HG02981 (cell line): ENCODE results near the gene IGSF22.

ENCODE experiments used
- ATAC-seq: cut with Tn5 transposase; IDR thresholded peaks from one replicate; pipeline ENCODE4 v1.9.1; 2021; ENCODE audit warnings: mild to moderate bottlenecking, moderate library complexity; ENCODE audit not compliant: unreplicated experiment

Gene IGSF22

DNA sequence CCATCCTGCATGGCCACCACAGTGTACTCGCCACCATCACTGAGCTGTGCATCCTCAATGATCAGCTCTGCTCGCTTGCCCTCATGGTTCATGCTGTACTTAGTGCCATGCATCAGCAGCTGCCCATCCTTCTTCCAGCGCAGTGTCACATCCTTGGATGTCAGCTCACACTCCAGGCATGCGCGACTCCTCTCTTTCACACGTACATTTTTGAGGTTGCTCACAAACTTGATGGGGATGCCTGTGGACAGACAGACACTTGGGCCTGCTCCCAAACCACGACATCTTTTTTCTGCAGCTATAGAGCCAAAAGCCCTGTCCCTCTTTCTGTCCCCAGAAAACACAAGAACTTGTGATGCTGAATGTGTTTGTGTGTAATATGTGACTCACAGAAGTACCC, 10.5 kb downstream of the IGSF22 start:
- ATAC-seq = no peak

DNA sequence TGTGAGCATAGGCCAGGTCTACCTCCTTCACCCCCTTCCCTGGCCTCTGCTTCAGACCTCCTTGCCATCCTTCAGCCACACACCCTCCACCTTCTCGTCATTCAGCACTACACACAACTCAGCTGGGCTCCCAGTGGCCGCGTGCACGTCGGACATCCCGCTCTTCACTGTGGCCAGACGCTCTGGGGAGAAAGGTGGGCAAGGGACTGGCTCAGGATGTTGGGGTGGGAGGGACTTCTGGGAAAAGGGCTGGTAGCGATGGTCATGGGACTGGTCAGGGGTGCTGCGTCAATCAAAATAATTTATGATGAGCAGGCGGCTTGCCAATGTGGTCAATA, 11.6 kb downstream of the IGSF22 start:
- ATAC-seq = no peak

DNA sequence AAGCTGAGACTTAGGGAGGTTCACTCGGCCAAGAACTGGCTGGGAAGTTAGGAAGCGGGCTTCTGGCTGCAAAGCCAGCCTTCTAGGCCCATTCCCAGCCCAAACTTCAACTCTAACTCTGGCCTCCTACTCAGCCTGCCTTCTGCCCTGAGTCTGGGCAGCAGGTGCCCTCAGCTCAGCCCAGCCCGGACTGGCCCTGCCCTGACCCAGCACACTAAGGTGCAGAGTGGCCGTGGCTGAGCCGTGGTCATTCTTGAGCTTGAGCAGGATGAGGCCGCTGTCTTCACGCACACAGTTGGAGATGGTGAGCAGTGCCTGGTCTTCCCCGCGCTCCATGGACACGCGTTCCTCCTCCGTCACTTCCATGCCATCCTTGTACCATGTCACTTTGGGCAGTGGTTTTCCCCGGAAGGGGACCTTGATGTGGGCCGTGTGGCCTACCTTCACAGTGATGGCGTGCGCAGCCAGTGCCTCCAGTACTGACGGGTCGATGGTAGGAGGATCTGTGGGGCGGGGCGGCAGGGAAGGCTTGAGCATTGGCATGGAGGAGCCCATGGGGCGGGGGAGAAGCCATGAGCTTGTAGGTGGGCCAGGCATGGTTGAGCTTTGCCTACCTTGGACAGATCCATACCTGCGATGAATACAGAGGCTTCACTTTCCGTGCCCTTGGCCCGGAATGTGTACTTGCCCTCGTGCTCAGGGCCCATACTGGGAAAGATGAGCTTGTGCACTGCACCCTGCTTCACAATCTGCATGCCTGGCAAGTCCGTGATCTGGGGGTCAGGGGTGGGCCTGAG, 12.1 kb downstream of the IGSF22 start:
- ATAC-seq = no peak

DNA sequence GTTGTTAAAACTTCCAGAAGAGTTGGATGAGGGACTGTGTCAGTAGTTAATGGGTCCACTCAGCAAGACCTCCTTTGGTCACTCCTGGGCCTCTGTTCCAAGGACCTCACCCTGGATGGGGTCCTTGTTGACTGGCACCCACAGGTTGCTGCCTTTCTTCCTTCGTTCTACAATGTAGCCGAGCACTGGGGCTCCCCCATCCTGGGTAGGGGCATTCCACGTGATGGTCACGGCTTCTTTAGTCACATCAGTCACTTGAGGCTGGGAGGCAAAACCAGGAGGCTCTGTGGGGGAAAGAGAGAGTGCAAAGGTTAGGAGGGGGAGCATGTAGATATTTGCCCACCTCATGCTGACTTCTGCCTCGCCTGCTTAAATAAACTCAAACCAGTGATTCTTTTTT, 15.4 kb downstream of the IGSF22 start:
- no peak for ATAC-seq

DNA sequence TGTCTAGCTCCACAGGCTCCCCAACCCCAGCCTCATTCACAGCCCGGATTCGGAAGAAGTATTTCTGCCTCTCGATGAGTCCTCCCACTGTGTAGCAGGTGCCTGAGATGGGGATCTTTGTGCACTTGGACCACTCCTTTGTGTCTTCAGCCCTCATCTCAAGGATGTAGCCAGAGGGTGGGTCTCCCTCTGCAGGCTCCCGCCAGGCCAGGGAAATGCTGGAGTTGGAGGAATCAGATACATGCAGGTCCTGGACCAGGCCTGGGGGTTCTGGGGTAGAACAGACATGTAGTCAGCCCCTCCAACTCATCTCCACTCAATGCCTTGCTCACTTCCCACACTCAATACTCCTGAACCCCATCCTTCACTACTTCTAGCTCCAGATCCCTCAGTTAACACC, 16.6 kb downstream of the IGSF22 start:
- ATAC-seq = no peak

DNA sequence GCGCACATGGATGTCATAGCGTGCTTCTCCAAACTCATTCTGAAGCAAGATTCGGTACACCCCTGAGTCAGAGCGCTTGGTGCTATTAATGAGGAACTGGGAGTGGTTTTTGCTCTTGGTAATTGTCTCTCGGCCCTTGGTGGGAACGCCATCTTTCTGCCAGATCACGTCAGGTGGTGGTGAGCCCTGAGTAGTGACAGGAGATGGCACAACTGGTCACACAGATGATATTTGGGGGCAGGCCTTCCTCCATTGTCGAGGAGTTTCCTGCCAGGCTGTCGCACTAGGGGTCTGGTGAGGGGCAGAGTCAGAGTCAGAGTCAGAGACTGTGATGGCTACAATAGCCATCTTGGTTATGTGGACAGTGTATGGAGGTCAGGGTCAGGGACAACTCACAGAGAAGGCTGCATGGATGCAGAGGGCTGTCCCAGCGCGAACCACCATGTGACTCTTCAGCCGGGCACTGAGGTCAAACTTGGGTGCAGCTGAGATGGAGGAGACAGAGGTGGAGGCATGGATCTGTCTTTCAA, 18.1 kb downstream of the IGSF22 start:
- ATAC-seq = no peak

DNA sequence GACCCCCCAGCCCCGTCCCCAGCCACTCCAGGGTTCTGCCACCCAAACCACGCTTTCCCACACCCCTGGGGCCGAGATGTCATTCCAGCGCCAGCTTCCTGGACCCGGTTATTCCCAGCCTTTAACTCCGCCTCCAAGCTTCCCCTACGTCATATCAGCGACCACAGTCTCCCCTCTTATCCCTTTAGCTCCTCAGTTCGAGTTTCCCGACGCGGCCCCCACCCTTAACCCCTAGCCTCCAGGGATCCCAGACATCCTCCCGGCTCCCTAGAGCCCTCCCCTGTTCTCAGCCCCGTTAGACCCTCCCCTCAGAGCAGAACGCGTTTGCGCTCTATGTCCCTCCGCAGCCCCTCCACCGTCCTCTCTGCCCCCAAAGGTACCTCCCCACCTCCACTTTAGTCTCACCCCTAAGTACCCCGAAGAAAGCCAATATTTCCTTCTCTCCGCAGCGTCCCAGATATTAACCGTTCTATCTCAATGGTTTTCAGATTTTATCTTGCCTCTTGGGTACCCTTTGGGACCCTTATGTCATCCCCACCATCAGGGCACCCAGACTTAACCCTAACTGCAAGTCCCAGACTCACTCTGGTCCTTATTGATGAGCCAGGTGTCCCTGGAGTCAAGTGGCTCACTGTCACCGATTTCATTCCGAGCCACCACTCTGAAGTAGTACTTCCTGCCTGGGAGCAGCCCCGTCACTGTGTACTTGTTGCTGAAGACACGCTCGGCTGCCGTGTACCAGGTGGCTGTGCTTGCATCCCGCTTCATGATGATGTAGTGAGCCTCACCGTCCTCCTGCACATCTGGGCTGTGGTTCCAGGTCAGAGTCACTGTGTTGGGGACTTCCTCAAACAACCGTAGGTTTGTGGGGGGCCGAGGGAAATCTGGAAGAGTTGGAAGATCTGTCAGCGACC, 19.4 kb downstream of the IGSF22 start:
- ATAC-seq = peak; percentile 62

DNA sequence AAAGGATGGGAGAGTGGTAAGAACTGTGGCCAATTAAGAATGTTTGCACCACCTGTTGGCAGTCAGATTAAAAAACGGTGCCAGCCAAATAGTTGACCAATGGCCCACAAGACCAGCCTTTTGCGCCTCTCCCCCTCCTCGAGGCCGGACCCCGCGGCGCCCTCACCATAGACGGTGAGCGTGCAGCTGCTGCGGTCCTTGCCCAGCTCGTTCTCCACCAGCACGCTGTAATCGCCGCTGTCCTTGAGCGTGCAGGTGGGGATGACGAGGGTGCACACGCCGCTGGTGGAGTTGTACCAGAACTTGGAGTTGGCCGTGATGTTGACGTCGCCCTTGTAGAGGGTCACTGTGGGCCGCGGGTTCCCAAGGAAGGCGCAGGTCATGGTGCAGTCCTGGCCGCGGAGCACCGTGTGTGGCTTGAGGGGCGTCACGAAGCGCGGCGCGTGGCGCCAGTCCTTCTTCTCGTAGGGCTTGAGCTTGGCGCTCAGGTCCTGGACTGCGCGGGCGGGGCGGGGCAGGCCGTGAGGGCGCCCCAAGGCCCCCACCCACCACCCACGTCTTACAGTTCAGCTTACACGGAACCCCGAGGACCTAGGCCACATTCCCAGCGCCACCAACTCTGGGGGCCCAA, 20.2 kb downstream of the IGSF22 start:
- ATAC-seq = no peak

DNA sequence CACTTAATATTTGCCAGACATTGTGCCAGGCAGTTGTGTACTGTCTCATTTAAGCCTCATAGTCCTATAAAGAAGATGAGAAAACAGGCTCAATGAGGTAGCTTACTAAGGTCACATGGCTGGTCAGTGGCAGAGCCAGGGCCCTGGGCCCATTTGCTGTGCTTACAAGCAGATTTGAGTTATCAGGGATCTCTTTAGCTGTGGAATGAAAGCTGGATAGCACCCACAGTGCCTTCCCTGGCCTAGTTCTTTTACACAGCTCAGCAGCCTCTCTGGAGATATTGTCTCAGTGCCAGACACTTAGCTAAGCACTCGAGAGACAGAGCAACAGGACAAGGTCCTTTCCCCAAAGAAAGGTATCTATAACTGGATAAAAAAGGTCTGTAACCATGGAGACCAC, 21.3 kb downstream of the IGSF22 start:
- ATAC-seq = no peak

DNA sequence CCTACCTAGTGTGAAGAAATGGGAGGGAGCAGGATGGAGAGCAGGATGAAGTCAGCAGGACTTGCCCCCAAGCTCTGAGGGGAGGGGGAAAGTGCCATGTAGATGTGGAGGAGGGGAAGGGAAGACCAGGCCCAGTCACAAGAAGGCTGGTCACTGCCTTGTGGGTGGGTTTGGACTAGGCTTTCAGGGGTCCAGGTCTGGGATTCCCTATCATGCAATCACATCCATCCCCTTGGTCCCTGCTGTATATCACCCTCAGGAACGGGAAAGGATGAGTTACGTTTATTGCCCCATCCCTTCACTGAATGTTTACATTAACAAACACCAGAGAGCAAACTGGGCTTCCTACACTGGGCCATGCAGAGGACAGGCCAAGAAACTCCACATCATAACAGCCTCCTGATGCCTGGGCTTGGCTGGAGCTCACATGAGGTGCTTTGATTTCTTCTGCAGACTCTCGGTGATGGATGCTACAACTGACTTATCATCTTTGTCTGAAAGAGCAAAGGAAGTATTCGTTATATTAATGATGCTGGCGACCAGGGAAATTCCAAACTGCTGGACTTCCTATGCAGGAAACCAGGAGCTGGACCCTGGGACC, 21.8 kb downstream of the IGSF22 start:
- ATAC-seq = no peak

DNA sequence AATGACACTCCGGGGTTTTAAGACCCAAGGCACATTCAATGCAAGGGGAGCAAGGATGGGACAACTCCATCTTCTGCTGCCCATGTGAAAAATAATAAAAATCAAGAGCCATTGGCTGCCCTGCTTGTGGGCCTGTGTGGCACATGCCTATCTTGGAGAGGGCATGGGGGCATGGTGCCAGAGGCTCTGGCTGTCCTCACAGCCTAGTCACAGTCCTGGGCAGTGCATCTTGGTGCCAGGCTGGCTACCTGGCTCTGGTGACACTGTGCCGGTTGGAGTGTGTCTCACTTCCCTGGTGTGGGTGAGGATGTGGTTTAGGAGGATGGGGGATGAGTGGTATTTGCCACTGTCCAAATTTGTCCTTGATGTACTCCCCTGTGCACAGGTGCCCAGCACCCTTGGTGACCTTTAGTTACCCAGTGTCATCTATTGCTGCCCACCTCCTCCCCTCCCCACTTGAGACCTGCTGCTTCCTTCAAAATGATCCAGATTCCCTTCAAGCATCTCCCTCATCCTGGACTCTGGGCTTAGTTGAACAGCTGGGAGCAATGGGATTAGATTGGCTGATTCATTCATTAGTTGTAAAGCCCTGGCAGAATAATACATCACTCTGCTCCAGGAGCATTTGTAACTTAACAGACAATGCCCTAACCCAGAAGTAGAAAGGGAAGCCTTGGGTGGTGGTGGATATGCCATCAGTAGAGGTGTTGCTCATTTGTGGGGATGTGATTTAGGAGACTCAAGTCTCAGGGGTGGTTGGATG, 22.8 kb downstream of the IGSF22 start:
- ATAC-seq = no peak

DNA sequence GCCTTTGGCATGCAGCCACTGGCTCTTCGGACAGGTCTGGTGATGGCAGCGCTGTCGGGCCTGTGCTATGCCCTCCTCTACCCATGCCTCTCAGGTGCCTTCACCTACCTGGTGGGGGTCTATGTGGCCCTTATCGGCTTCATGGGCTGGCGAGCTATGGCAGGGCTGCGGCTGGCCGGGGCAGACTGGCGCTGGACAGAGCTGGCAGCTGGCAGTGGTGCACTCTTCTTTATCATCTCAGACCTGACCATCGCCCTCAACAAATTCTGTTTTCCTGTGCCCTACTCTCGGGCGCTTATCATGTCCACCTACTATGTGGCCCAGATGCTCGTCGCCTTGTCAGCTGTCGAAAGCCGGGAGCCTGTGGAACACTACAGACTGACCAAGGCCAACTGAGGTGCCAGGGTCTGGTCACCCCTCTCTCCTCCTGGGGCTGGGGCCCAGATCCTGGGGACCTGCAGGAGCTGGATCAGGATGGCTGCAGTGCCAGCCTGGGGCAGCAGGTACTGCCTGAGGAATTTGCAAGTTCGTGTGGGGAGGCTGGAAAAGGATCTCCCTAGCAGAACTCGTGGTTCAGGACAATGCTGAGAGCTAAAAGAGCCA, 24.3 kb downstream of the IGSF22 start:
- no peak for ATAC-seq

DNA sequence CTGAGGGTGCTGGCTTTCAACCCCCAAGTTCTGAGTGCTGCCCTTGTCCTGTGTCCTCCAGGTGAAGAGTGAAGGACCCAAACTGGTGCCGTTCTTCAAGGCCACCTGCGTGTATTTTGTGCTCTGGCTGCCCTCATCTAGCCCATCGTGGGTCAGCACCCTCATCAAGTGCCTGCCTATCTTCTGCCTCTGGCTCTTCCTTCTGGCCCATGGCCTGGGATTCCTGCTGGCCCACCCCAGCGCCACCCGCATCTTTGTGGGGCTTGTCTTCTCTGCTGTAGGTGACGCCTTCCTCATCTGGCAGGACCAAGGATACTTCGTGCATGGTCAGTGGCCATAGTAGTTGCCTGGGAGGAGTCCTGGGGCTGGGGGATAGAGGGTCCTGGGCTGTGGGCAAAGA, 25.1 kb downstream of the IGSF22 start:
- no peak for ATAC-seq

DNA sequence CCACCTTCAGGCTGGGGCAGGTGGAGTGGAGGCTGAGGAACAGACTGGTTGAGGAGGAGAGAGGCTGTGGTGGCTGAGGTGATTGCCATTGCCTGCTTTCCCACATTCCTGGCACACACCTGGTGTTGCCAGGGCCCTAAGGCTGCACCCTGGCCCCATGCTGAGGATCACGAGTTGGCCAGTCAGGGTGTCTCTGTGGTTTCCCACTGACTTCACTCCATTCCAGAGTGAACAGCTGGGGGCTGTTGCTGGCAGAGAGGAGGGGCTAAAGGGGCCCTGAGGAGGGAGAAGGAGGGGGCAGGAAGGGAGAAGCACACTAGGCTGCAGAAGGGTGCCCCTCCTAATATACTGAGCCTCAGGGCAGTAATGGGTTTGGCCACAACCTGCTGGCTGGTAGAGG, 25.6 kb downstream of the IGSF22 start:
- no peak for ATAC-seq

DNA sequence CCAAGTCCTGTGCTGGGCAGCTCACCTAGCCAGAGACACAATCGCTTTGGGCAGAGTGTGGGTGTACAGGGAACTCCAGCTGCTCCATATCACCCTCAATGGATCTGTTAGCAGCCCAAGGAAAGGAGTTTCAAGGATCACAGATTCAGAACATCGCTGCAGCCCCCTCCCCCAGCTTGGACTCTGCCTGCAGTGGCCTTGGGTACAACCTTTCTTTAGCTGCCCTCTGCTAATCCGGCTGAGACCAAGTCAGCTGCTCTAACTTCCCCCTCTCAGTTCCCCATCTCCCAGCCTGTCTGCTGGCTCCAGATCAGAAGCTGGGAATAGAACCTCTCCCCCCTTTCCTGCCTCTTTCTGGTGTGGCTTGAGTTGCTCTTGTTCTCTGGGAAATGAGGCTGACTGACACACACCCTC, 26.1 kb downstream of the IGSF22 start:
- no peak for ATAC-seq

DNA sequence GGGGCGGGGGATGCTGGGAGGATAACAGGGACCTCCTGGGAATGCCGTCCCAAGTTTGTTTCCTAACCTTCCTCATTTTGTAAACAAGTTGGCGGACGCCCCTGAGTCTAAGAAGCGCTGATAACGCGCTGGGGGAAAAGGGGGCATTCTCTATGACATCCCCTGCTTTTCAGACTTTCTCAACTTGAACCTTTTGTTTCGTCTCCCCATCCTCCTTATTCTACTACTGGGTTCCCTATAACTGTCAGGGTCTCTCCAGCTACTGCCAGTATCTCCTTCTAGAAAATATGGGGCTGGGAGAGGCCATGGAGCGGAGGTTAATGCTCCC, 26.8 kb downstream of the IGSF22 start:
- ATAC-seq = no peak

DNA sequence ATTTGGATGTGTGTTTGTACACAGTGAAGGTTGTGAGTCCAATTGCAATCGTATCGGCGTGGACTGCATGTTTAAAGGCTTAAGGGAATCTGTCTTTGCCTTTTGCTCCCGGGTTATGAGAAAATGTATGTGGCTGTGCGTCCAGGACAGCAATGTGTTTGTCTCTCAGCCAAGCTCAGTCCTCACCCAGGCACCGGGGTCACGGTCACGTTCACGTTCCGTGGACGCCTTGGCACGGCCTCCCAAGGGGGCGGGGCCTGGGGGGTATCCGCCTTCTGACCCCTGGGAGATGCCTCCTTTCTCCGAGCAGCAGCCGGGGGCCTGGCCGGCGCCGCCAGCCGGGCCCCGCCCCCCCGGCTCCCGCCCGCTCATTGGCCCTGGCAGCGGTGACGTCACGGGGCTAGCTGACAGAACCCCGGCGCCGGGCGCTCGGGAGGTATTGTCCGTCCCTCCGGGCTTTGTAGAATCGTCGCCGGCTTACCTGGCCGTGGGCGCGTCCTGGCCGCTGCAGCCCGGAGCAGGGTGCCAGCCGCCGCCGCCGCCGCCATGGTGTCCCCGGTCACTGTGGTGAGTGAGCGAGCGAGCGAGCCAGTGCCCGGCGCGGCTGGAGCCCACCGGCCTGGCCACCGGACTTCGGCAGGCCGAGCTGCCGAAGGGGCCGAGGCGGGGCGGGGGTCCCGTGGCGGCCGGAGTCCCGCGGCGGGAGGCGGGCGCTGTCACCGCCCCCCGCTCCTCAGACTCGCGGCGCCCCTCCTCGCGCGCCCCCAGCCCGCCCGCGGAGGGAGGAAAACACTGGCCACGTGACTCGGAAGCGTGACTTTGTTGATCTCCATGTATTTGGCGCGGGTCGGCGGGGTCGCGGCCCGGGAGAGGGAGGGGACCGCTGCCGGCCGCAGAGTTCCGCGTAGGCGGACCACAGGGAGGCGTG, 27.4 kb downstream of the IGSF22 start, which contains the start of gene TMEM86A:
Gene TMEM86A (plus strand): TSS at position 439 of the 928 bp plus-strand sequence. CDS start 108 bp downstream, at position 547.
- ATAC-seq = peak; percentile 91

DNA sequence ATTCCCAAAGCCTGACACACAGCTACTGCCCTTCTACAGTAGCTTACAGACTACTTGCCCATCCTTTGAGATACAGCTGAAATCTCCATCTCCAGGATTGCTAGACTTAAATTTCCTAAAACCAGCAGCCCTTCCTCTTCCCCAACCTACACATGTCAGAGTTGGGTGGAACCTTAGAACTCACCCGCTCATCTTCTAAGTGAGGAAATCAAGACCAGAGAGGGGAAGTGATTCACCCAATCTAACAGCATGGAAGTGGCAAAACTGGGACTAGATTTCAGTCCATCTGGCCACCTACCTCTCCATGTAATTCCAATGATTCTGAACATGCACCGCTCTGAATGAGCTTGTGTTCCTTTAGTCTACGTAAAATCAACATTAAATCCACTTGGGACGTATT, 28.4 kb downstream of the IGSF22 start:
- ATAC-seq = no peak
